Mucosa of rectum (tissue), 2 donors: ENCODE data around the gene TBC1D17.

Experiments used
- H3K27ac ChIP-seq, 2 donors: one replicate each; pipeline ENCODE4 v1.7.0; 2013; ENCODE audit warnings: inconsistent platforms in 2 of 2, low read depth in 2 of 2, low read length in 2 of 2
- H3K27me3 ChIP-seq, 2 donors: one replicate each; pipeline ENCODE4 v1.7.0; 2013; ENCODE audit warnings: low read length in 2 of 2; ENCODE audit not compliant: control insufficient read depth in 2 of 2, insufficient read depth in 2 of 2
- H3K36me3 ChIP-seq, 2 donors: one replicate each; pipeline ENCODE4 v1.7.0; 2013; ENCODE audit warnings: low read length in 2 of 2; ENCODE audit not compliant: control insufficient read depth in 2 of 2, insufficient read depth in 2 of 2
- H3K4me1 ChIP-seq, 2 donors: one replicate each; pipeline ENCODE4 v1.7.0; 2013; ENCODE audit warnings: low read length in 2 of 2, mild to moderate bottlenecking in 1 of 2; ENCODE audit not compliant: control insufficient read depth in 2 of 2, insufficient read depth in 2 of 2
- H3K4me3 ChIP-seq, 2 donors: one replicate each; pipeline ENCODE4 v1.7.0; 2013; ENCODE audit warnings: low read length in 2 of 2
- H3K9ac ChIP-seq, 2 donors: one replicate each; pipeline ENCODE4 v1.7.0; 2013; ENCODE audit warnings: low read length in 2 of 2, low read depth in 1 of 2, mild to moderate bottlenecking in 1 of 2
- H3K9me3 ChIP-seq, 2 donors: one replicate each; pipeline ENCODE4 v1.7.0; 2013; ENCODE audit warnings: low read length in 2 of 2; ENCODE audit not compliant: control insufficient read depth in 2 of 2
- donor health status: healthy.
- donor health status: Normal muscosa, but diverticular disease.

TBC1D17 gene

GRCh38 chr19:49847731-49848696 lies 29.5 kb upstream of the TBC1D17 start:
- no peak overlapping the region for H3K9ac ChIP-seq
- H3K27me3 ChIP-seq: no peaks in the 10 kb centered on the region
- H3K4me1 ChIP-seq: peaks cover 17 to 19% of the 10 kb centered on the region in 2 donors
- H3K36me3 ChIP-seq: no peaks in the 10 kb centered on the region
- no peaks in the 10 kb centered on the region for H3K9me3 ChIP-seq
- H3K4me3 ChIP-seq: no peak overlapping the region
- H3K27ac ChIP-seq: no peak overlapping the region

DNA sequence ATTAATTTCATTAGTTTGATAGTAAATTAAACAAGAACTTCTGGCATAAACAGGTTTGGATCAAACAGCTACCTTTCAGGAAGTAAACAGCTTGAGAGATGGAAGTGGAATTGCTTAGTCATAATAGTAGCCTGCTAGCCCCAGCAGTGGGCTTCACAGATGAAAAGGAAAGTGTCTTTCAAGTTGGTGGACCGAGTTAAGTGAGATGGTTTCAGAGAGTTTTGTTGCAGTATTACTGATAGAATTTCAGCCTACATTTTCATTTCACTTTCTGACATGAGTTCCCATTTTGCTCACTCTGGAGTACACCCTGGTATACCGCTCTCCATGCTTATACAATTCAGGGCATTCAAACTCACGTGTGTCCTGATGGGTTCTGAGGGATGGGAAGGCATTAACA lies 28.6 kb upstream of the TBC1D17 start:
- H3K4me3 ChIP-seq: no peak overlapping the region
- no peak overlapping the region for H3K27ac ChIP-seq

GRCh38 chr19:49849433-49850220 lies 27.9 kb upstream of the TBC1D17 start:
- H3K4me3 ChIP-seq: peak overlapping the region; percentile 93 to 96
- H3K9me3 ChIP-seq: no peaks in the 10 kb centered on the region
- peaks cover 17 to 20% of the 10 kb centered on the region in 2 donors for H3K4me1 ChIP-seq
- H3K9ac ChIP-seq: peak overlapping the region in 1 of 2 donors; percentile 100
- H3K36me3 ChIP-seq: no peaks in the 10 kb centered on the region
- H3K27ac ChIP-seq: peak overlapping the region; percentile 97 to 99
- H3K27me3 ChIP-seq: no peaks in the 10 kb centered on the region

More for the DNA sequence above, 28.6 kb upstream of the TBC1D17 start:
- Histone ChIP-seq H3K27me3 (no peaks in the 10 kb centered on the region), H3K9ac (no peak overlapping the region), H3K4me1 (peaks cover 17 to 20% of the 10 kb centered on the region in 2 donors), H3K9me3 (no peaks in the 10 kb centered on the region), H3K36me3 (no peaks in the 10 kb centered on the region)

- H3K27ac ChIP-seq: peak overlapping the region; percentile 97 to 99
- H3K27me3 ChIP-seq: no peaks in the 10 kb centered on the region
- H3K9me3 ChIP-seq: no peaks in the 10 kb centered on the region
- peak overlapping the region; percentile 93 to 96 for H3K4me3 ChIP-seq
- H3K36me3 ChIP-seq: peaks cover 0 to 2% of the 10 kb centered on the region in 2 donors
- peaks cover 17 to 20% of the 10 kb centered on the region in 2 donors for H3K4me1 ChIP-seq
- H3K9ac ChIP-seq: peak overlapping the region; percentile 99 to 100
Observed at GRCh38 chr19:49850221-49850486, 27.3 kb upstream of the TBC1D17 start.

GRCh38 chr19:49850487-49851342 lies 26.8 kb upstream of the TBC1D17 start, which contains the start of gene PTOV1:
PTOV1 (plus strand) TSS chr19:49851159.
- Histone ChIP-seq H3K27ac (peak within 1 kb of the TSS; percentile 97 to 99), H3K9me3 (no peaks in the 10 kb centered on the region), H3K27me3 (no peaks in the 10 kb centered on the region), H3K4me3 (peak within 1 kb of the TSS; percentile 93 to 96), H3K9ac (peak within 1 kb of the TSS; percentile 99 to 100), H3K4me1 (peaks cover 17 to 20% of the 10 kb centered on the region in 2 donors), H3K36me3 (peaks cover 0 to 4% of the 10 kb centered on the region in 2 donors)

- Histone ChIP-seq H3K4me3 (peak overlapping the region; percentile 72 to 96), H3K27ac (peak overlapping the region in 1 of 2 donors; percentile 99), H3K36me3 (peaks cover 0 to 10% of the 10 kb centered on the region in 2 donors), H3K27me3 (no peaks in the 10 kb centered on the region), H3K9me3 (no peaks in the 10 kb centered on the region), H3K9ac (peak overlapping the region; percentile 24 to 100), H3K4me1 (peaks cover 17 to 20% of the 10 kb centered on the region in 2 donors)
Observed at GRCh38 chr19:49851456-49852259, 25.8 kb upstream of the TBC1D17 start.

GRCh38 chr19:49852631-49853126 lies 24.8 kb upstream of the TBC1D17 start:
- Histone ChIP-seq H3K9me3 (no peaks in the 10 kb centered on the region), H3K4me3 (peak overlapping the region; percentile 72 to 96), H3K9ac (no peak overlapping the region), H3K36me3 (peaks cover 4 to 16% of the 10 kb centered on the region in 2 donors), H3K27me3 (no peaks in the 10 kb centered on the region), H3K27ac (no peak overlapping the region), H3K4me1 (peaks cover 17 to 20% of the 10 kb centered on the region in 2 donors)

DNA sequence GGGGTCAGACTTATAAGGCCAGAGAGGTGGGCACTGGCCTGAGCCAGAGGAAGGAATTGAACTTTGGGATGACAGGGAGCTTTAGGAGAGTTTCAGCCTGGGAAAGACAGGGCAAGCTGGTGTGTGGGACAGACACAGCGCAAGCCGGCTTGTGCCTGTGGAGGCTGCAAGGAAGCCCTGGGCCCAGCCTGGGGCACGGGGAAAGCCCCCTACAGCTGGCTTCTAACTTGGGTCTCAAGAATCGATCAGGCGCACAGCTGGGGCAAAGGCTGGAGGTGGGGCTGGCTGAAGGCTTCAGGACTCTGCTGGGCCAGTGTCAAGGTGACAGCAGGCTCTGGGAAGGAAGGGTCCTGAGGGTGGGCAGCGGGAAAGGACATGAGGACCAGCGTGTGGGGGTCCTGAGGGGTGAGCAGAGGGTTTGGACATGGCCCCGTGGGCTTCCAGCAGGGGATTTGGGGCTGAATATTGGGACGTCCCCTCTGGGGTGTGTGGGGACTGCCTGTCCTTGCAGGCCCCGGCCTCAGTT lies 23.6 kb upstream of the TBC1D17 start:
- Histone ChIP-seq H3K4me3 (no peak overlapping the region), H3K4me1 (peaks cover 17 to 20% of the 10 kb centered on the region in 2 donors), H3K9me3 (no peaks in the 10 kb centered on the region), H3K36me3 (peaks cover 7 to 27% of the 10 kb centered on the region in 2 donors), H3K27ac (no peak overlapping the region), H3K9ac (no peak overlapping the region), H3K27me3 (no peaks in the 10 kb centered on the region)
